GM18517 (cell line): ENCODE data around the gene BMP5.

Experiments used
- ATAC-seq: cut with Tn5 transposase; IDR thresholded peaks from one replicate; pipeline ENCODE4 v1.9.1; 2021; ENCODE audit warnings: mild to moderate bottlenecking, moderate library complexity; ENCODE audit not compliant: unreplicated experiment

The BMP5 gene

DNA sequence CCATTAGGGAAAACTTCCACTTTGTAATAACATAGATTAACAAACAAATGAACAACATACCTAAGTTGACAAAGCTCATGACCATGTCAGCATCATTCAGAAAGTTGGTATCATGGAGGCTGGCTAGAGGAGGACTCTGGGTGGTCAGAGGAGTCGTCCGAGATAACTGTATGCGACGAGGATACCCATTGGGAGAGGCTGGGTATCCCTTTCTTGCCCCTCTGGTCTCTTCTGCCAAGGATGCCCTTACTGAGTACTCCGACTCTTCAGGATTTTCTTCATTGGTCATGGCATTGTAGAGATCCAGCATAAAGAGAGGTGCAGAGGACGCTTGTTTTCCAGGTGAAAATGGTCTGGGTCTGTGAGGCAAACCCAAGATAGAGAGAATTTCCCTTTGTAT, 1.1 kb downstream of the BMP5 start:
- ATAC-seq: no peak

DNA sequence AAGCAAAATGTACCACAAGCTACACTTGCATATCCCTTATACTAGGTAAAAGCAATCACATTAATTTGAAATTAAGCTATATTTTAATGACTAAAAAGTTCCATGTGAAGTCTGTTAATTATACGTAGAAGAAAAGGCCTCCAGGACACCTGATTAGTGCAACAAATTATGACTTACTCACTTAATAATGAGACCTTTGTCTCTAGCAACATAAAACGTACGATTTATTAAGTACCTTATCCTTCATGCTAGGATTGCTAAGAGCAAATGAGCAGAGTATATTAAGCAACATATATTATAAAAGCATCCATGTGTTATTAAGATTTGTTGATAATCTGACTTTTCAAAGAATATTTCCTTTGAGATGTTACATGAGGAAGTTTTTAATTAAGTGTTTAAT, 2.5 kb downstream of the BMP5 start:
- ATAC-seq: no peak

DNA sequence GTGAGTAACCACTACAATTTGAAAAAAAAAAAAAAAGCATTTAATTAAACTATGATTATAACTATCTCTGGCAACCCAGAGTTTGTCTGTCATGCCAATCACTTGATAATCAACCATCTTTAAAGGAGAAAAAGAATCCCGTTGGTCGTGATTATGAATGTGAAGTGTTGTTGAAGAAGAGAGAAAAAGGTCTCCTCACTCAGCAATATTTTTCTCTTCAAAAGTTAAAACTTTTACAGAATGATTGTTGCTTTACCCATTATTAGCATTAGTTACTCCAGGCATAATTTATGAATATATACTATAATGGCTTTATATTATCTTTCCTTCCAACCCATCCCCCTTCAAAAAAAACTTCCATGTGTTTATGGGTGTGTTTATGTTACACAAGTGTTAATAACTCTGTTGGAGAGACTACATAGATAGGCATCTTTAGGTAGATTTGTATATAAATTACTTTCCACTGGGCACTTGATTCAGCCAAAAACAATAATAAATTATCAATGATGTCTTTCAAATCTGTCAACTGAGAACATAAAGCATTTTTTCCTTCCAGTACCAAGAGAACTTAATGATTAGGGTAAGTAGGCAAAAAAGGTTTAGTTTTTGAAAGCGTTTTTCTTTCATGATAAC, 5.1 kb downstream of the BMP5 start:
- ATAC-seq: no peak

DNA sequence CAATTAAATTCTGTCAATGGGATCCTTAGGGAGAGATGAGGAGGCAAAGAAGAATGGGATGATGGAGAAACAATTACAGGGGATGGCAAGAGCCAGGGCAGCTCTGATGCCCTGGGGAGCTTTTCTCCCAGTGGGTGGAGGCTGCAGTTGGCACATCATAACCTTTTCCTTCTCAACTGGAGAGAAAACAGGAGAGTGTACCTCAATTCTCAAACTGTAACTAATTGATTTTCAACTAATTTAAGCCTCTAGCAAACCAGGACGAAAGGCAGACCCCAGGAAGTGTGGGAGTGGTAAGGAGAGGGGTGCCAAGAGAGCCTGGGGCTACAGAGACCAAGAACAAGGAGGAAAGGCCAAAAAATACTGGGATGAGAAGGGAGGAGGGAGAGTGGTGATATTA, 5.7 kb downstream of the BMP5 start:
- ATAC-seq: no peak

DNA sequence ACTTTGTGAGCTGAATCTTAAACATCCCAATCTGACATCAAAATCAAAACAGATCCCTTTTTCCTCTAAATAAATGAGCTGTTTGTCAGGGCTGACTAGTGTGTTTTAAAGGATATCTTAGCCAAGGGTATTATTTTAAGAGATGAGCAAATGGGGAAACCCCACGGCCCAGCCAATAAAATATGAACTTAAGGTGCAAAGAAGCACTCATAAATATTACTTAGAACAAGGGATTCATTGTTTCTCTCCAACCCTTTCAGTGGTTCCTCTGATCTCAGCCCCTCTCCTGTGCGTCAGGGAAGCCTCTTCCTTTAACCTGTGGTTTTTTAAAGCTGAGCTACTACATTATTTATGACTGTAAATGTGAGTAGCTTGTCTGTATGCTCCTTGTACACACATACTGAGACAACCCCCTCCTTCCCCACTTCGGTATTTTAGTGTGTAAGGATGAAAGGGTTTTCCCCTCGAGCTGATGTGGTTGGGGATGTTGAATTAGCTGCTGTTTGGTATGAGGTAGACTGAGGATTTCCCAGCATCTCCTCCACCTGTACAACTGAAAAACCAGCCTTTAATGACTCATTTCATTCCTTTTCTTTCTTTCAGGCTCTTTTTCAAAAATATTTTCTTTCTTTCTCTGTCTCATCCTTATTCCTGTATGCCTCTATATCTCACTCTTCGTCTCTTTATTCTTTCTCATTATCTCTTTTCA, 6.5 kb downstream of the BMP5 start:
- peak; percentile 96 for ATAC-seq

DNA sequence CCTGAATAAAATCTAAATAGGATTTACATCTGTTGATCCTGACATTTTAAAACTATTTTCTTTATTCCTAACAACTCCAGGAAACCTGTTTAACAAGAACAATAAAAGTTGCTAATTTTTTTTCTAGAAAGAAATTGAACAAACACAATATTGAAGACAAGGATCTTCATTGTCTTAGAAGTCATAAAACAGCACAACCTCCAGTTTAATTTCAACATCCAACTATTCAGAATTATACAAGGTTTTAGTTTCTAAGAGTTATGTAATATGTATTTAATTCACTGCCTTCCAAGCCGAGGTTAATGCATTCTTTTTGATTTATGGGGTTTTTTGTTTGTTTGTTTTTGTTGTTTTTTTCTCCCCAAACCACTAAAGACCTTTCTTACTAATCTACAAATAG, 7.2 kb downstream of the BMP5 start:
- no peak for ATAC-seq

DNA sequence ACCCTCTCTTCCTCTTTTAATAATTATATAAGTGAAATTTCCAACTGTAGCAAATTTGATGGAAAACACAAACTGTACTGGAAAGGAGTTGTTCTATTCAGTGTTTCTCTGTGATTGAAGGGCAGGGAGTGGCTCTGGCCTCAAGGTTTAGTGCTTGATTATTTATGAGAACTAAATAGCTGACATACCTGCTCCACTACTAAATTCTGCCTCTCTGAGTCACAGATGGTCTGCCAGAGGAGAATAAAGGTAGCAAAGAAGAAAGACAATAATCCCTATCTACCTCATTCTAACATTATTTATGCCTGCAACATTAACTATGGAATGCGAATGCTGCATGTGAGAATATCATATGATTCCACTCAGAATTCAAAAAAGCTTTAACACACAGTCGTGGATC, 9.3 kb downstream of the BMP5 start:
- no peak for ATAC-seq

DNA sequence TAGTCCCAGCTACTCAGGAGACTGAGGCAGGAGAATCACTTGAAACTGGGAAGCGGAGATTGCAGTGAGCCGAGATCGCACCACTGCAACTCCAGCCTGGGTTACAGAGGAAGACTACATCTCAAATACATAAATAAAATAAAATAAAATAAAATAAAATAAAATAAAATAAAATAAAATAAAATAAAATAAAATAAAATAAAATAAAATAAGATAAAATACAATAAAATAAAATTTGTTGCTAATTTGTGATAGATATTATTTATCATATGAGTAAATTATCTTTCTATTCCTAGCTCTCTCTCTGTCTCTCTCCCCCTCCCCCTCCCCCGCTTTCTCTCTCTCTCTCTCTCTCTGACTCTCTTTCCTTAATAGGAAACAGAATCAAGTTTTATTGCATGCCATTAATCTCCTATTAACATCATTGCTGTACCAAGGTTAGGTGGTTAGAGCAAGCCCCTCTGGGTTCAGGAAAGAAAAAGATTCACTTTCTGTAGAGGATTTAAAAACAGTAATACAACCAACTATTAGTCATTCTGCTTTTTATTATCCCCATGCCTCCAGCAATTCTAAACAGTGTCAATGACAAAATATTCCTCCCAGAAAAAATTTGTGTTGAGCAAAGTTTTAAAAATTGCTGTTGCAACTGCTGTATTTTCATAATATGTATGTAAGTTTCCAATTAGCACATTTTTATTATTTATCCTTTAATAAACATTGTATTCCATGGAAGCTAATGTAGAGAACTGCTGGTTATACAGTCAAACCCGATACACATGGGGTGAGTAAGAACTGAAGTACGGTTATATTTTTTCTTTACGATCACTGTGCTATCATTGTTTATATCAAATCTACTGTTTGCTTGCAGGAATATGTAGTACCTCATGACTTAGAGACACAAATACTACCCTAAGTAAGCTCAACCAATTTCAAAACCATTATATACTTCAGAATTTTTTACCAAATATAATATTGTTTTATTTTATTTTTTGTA, 22.1 kb downstream of the BMP5 start:
- no peak for ATAC-seq

DNA sequence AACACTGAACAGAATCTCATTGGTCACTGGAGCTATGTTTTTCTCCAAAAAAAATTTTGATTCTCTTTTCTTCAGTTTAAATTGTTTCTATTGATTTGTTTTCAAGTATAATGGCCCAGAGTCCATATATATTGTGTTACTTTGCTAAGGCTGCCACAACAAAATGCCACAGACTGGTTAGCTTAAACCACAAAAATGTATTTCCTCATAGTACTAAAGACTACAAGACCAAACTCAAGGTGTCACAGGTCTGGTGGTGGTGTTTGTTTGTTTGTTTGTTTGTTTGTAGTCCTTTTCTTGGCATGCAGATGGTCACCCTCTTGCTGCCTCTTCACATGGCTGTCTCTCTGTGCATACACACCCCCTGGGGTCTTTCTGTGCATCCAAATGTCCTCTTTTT, 34.0 kb downstream of the BMP5 start:
- ATAC-seq: no peak

DNA sequence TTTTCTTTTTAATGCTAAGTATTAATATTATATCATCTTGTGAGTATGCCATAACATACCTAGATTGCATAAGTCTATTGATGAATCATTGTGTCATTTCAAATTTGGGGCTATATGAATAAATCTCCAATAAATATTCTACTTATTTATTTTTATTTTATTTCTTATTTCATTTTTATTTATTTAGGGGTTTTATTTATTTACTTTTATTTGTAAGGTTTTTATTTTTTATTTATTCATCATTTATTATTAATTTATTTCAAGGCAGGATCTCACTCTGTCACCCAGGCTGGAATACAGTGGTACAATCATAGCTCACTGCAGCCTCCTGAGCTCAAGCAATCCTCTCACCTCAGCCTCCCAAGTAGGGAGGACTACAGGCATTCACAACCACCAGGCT, 36.3 kb downstream of the BMP5 start:
- no peak for ATAC-seq

DNA sequence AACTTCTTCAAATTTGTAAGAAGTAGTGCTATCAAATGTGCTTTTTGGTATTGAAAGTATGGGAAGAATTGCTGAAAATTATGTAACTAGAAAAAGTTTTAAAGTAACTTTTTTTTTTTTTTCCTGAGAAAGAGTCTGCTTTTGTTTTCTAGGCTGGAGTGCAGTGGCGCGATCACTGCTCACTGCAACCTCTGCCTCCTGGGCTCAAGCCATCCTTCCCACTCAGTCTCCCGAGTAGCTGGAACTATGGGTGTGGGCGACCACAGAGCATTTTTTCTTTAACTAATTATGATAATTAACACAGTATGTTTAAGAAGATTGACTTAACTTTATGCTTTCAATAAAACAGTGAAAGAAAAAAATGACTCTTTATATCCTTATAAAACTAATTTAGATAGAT, 38.4 kb downstream of the BMP5 start:
- no peak for ATAC-seq

DNA sequence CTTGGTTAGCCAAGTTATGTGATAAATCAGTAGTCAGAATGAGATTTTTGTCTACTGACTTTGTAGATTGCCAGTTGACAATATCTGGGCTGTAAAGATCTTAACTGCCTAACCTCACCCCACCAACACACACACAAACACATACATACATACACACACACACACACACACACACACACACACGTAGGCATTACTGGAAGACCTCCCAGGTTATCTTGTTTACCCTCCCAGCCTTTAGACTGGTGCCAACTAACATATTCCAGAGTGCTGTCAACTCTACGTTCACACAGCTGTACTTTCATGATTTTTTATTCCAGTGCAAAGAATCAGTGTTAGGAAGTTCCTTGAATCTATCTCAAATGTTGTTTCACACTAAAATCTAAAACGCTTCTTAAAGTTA, 38.9 kb downstream of the BMP5 start:
- ATAC-seq: no peak

DNA sequence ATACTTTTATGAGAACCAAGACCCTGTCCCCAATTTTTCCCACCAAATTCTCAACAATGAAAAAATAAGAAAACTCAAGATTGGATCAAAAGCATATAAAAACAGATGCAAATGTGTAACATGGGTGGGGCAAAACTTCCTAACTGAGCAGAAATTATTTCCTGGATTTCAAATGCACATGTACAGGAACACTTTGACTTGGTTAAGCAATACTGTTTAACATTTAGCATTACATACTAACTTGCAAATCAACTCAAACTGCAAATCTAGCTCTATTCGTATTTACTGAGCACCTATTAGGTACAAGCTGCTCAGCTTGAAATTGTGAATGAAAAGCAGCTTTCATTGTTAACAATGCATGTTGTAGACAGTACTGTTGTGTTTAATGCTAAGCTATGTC, 40.2 kb downstream of the BMP5 start:
- ATAC-seq: no peak

DNA sequence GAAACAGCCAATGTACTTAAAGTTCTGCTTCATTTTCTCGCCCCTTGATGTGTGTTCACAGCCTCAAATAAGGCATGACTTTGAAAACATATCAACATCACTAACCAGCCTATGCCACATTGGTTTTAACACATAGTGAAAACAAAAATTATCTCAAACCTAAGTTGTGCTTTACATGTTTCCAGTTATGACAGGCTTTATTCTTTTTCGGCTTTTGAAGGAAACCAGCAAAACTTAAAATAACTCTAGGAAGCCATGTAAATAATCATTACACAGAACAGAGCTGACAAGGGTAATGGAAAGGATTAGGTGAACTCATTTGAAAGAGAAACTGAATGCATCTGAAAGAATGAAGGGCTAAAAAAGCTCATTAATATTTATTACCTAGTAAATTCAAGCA, 42.1 kb downstream of the BMP5 start:
- peak; percentile 83 for ATAC-seq

DNA sequence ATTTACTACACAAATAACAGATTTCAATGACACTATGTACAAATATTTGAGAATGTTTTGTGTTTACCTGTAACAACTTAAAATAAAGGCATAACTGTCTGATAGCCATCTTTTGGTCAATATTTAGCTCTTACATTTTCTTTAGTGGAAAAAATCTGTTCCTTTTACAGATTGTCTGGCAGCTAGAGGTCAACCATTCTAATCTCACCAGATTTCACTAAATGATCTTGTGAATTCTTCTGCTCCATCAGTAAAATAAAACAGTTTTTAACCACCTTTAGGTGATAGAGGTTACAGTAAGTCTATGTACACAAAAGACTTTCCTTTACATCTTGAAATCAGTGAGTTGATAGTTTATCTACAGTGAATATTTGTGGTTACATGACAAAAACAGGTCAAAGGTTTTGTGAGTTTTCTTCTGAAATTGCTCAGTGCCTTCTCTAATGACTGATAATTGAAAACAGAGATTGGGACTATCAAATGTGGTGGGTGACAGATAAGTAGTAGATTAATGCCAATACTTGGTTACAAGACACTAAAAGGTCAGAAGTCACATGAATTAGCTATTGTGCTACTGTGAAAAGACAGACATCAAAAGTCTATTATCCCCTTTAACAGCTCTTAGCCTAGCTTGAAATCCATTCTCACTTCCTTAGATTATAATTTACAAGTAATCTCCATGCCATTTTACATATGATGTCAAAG, 47.4 kb downstream of the BMP5 start:
- ATAC-seq: no peak

DNA sequence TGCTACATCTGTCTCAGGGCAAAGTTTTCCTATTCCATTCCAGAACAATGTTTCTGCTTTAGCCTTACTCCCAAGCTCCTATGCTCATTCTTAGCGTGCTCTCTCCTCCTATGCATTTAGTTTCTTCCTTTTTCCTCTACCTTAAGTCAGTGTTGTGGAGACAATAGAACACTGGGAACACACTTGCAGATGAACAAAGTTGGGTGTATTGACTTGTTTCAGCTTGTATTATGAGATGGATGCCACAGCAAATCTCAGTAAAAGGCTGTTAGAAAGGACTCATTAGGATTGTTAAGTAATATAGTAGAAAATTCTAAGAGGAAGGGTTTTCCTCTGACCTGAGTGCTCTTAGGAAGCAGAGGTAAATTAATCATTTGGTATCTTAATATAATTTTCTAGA, 48.4 kb downstream of the BMP5 start:
- no peak for ATAC-seq

DNA sequence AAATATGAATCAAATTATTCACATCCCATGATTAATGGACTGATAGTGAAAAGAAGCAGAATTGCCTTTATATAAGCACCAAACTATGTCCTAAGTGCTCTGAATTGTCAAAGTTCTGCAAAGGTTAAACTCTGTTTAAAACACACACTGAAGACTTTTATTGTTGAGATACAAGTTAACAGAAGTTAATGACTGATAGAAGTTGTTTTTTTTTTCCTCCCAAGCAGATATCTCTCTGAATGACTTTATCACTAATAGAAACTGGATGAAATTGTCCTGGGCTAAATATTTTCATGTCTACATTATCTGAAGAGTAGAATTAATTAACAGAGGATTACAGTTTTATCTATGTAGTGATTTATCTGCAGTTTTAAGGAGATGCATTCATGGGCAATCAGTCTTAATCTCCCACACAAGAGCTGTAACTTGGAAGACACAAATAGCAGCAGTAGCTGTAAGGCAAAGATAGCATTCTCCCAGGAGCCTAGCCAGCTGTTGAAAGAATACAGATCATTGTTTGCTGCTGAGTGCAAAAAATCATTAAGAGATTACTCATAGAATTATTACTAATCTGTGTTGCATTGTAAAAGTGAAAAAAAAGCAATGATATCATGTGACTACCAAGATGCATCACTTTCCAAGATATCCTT, 49.9 kb downstream of the BMP5 start:
- ATAC-seq: no peak

DNA sequence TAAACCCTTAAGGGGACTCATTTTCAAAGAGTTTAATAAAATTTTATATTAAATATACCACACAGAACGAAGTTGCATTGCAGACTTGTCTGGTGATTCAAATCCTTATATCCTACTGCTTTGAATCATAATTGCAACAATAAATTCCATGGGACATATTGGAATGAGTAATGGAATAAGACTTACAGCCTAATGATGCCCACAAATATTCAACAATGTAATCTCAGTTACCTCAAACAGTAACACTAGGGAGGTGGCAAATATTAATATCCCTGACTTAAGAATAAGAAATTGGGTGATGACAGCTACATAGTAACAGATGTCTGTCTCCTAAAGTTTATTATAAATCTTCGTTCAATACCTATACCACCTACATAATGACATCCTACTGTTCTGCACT, 52.6 kb downstream of the BMP5 start:
- no peak for ATAC-seq

DNA sequence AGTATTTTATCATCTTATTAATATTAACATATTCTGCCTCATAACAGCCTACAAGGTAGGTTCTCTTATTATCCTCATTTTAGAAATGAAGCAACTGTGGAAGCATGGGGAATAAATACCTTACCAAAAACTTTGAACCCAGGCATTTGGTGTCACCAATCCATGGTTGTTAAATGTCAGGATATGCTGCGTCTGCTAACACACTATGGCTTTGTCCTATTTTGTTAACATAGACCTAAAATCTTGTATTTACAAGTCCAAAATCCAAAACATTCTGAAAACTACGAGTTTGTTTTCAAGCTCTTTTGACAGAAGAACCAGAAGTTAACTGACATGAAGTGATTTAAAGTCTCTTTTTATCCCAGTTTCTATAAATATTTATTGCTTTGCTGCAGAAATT, 53.4 kb downstream of the BMP5 start:
- ATAC-seq: no peak

DNA sequence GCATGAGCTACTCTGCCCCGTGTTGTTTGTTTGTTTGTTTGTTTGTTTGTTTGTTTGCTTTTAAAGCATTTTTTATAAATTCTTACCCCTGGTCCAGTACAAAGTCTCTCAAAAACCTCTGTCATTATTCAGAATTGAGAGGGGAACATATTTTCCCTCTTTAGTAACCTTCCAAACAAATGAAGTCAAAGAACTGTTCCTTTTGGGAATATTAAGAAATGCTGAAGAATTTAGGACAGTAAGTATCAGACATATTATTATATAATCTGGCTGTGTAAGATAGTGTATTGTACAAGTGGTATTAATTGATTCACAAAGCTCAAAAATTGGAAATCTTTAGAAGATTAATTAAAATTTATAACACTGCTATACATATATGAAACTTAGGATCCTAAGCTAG, 54.7 kb downstream of the BMP5 start:
- ATAC-seq: no peak

DNA sequence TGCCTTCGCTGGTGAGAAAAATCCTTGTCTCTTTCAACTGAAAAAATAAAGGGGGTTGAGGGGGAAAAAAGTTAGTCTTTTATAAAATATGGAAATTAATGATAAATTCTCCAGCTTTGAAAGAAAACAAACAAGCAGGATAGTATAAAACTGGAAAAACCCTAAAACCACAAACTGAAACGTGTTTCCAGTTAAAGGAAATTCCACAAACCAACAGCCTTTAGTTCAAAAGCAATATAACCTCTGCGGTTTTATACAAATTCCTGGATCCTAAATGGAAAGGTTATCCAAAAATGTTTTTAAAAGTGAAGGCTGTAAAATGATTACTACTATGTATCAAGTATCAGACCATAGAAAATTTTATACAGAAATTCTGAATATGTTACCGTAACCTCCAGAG, 55.6 kb downstream of the BMP5 start:
- no peak for ATAC-seq
